Upper lobe of right lung (tissue), 1 donor: ENCODE data around the gene CD34. TPM values are rescaled to one million over a fixed set of nuclear protein-coding genes. Genes with fewer than 3 reads are reported as not detected.

Source experiments
- ATAC-seq: fragments of 200-7000 bp; cut with Tn5 transposase; one replicate; pipeline ENCODE4 v1.9.1; 2020; ENCODE audit warnings: mild to moderate bottlenecking, moderate library complexity
- DNase-seq: peaks from one replicate; pipeline ENCODE4 v3.0.0-alpha.2; 2020
- H3K27ac ChIP-seq: fragments of 200-600 bp; one replicate; pipeline ENCODE4 v1.8.0; 2022
- H3K27me3 ChIP-seq: fragments of 200-600 bp; one replicate; pipeline ENCODE4 v1.8.0; 2022; ENCODE audit warnings: mild to moderate bottlenecking
- H3K36me3 ChIP-seq: fragments of 200-600 bp; one replicate; pipeline ENCODE4 v1.8.0; 2022
- H3K4me1 ChIP-seq: fragments of 200-600 bp; one replicate; pipeline ENCODE4 v1.8.0; 2022
- H3K4me3 ChIP-seq: fragments of 200-600 bp; one replicate; pipeline ENCODE4 v1.8.0; 2022; ENCODE audit warnings: mild to moderate bottlenecking
- H3K9me3 ChIP-seq: fragments of 200-600 bp; one replicate; pipeline ENCODE4 v1.8.0; 2022
- intact Hi-C: fragments of 100-400 bp; cut with DNase I; formaldehyde crosslinking; loops from one replicate; pipeline ENCODE4 v1.11.0; 2022
- total RNA-seq: library from RNA; stranded (reverse); fragmentation: NEBNext Ultra II Directional; extraction: Animal tissue kit (Norgen Biotek cat#: 25700); gene quantifications from one replicate; pipeline ENCODE4 v1.2.1, GENCODE V29; 2021
- TF ChIP-seq, protein P1 (sequence below): fragments of 200-600 bp; IDR thresholded peaks from one replicate; pipeline ENCODE4 v1.8.0; 2022; ENCODE audit warnings: antibody characterized with exemption
- donor health status: DM: no; HTN: yes; CAD: no; lungs with severe emphysema.

CD34 gene
- total RNA-seq, 1 donor from 2014 or later, result 50.7 TPM

GRCh38 chr1:207860531-207860930 is 50.4 kb downstream of the CD34 start:
- Histone ChIP-seq H3K36me3 (peaks cover 30% of the 10 kb centered on the region), H3K27me3 (no peaks in the 10 kb centered on the region), H3K9me3 (no peaks in the 10 kb centered on the region), H3K4me1 (peaks cover 54% of the 10 kb centered on the region), H3K27ac (no peak overlapping the region), H3K4me3 (no peak overlapping the region)
- DNase-seq (no peak), ATAC-seq (no peak)
- TF ChIP-seq, protein P1, sequence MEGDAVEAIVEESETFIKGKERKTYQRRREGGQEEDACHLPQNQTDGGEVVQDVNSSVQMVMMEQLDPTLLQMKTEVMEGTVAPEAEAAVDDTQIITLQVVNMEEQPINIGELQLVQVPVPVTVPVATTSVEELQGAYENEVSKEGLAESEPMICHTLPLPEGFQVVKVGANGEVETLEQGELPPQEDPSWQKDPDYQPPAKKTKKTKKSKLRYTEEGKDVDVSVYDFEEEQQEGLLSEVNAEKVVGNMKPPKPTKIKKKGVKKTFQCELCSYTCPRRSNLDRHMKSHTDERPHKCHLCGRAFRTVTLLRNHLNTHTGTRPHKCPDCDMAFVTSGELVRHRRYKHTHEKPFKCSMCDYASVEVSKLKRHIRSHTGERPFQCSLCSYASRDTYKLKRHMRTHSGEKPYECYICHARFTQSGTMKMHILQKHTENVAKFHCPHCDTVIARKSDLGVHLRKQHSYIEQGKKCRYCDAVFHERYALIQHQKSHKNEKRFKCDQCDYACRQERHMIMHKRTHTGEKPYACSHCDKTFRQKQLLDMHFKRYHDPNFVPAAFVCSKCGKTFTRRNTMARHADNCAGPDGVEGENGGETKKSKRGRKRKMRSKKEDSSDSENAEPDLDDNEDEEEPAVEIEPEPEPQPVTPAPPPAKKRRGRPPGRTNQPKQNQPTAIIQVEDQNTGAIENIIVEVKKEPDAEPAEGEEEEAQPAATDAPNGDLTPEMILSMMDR, result no peak
- intact Hi-C loops, result no loop called here

DNA sequence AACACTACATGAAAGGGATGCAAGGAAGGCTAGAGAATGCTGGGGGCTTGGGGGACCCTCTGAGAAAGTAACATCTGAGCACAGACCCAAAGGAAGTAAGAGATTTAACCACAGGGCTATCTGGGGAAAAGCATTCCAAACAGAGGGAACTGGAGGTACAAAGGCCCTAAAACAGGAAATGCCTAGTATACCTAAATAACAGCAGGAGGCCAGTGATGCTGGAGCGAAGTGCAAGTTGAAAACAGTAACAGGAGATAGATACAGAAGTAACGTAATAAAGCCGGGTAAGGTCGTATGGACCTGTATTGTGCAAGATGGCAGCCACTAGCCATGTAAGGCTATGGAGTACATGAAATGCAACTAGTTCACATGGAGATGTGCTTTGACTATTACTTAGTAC is 52.1 kb downstream of the CD34 start:
- peaks cover 24% of the 10 kb centered on the region for H3K36me3 ChIP-seq
- DNase-seq, result no peak
- intact Hi-C loops, result no loop called here
- no peaks in the 10 kb centered on the region for H3K27me3 ChIP-seq
- H3K4me3 ChIP-seq, result no peak overlapping the region
- H3K9me3 ChIP-seq, result no peaks in the 10 kb centered on the region
- no peak for ATAC-seq
- H3K27ac ChIP-seq, result no peak overlapping the region
- peaks cover 53% of the 10 kb centered on the region for H3K4me1 ChIP-seq
- TF ChIP-seq, protein P1, result no peak

DNA sequence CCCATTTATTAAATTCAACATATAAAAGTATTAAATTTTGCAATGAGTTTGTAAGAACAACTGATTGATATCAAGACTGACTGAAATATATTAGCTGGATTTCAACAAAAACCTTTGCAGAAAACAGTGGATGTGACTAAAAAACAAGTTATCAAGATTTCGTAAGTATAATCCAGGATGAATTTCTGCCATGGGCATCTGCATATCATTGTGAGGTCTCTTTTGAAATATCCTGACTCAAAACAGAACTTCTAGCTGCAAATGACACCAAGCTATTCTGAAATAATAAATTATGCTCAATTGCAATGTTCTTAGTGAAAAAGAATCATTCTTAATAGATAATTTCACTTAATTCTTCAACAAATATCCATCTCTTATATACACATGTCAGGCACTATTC is 52.6 kb downstream of the CD34 start:
- H3K27ac ChIP-seq, result no peak overlapping the region
- TF ChIP-seq, protein P1, result no peak
- no peaks in the 10 kb centered on the region for H3K27me3 ChIP-seq
- DNase-seq (no peak), ATAC-seq (no peak)
- no peaks in the 10 kb centered on the region for H3K9me3 ChIP-seq
- H3K4me1 ChIP-seq, result peaks cover 53% of the 10 kb centered on the region
- intact Hi-C loops, result no loop called here
- H3K36me3 ChIP-seq, result peaks cover 24% of the 10 kb centered on the region
- H3K4me3 ChIP-seq, result no peak overlapping the region

GRCh38 chr1:207857447-207857846 is 53.5 kb downstream of the CD34 start:
- TF ChIP-seq, protein P1, result no peak
- no peak for ATAC-seq
- Histone ChIP-seq H3K36me3 (peaks cover 24% of the 10 kb centered on the region), H3K4me1 (peaks cover 56% of the 10 kb centered on the region), H3K9me3 (no peaks in the 10 kb centered on the region), H3K27me3 (no peaks in the 10 kb centered on the region), H3K27ac (no peak overlapping the region), H3K4me3 (no peak overlapping the region)
- no peak for DNase-seq
- intact Hi-C loops, result no loop called here

- DNase-seq (no peak), ATAC-seq (no peak)
- Histone ChIP-seq H3K4me3 (no peak overlapping the region), H3K27me3 (no peaks in the 10 kb centered on the region), H3K9me3 (no peaks in the 10 kb centered on the region), H3K27ac (no peak overlapping the region), H3K4me1 (peaks cover 55% of the 10 kb centered on the region), H3K36me3 (peaks cover 24% of the 10 kb centered on the region)
- intact Hi-C loops, result no loop called here
- TF ChIP-seq, protein P1, result no peak
Observed at GRCh38 chr1:207856276-207857023, 54.5 kb downstream of the CD34 start.
